Fibroblast of villous mesenchyme (primary cell): ENCODE results near the gene WFS1. TPM values are rescaled to one million over a fixed set of nuclear protein-coding genes. Genes with fewer than 3 reads are reported as not detected.

ENCODE experiments used
- DNase-seq: peaks from one replicate; pipeline ENCODE4 v3.0.0-alpha.2; 2010; ENCODE audit warnings: low read depth
- H3K4me3 ChIP-seq: 2 replicates; pipeline ENCODE4 v1.5.1; 2011; ENCODE audit warnings: low read depth, mild to moderate bottlenecking, low read length
- CTCF ChIP-seq: IDR thresholded peaks from 2 replicates; pipeline ENCODE4 v1.5.1; 2012; ENCODE audit warnings: low read depth, mild to moderate bottlenecking, low read length; ENCODE audit not compliant: insufficient read depth
- total RNA-seq: library from RNA; depleted of rRNA; stranded (reverse); fragments of >200 nt; gene quantifications from 2 replicates; pipeline ENCODE4 v1.2.3, GENCODE V29; 2012

The WFS1 gene
- total RNA-seq, 1 donor, result 42.3 TPM

- no peak overlapping the region for H3K4me3 ChIP-seq
- TF ChIP-seq CTCF, result no peak
- no peak for DNase-seq
Observed at GRCh38 chr4:6338951-6339817, 69.5 kb downstream of the WFS1 start.

GRCh38 chr4:6339818-6340445, 70.3 kb downstream of the WFS1 start:
- TF ChIP-seq CTCF, result no peak
- DNase-seq, result no peak
- no peak overlapping the region for H3K4me3 ChIP-seq

DNA sequence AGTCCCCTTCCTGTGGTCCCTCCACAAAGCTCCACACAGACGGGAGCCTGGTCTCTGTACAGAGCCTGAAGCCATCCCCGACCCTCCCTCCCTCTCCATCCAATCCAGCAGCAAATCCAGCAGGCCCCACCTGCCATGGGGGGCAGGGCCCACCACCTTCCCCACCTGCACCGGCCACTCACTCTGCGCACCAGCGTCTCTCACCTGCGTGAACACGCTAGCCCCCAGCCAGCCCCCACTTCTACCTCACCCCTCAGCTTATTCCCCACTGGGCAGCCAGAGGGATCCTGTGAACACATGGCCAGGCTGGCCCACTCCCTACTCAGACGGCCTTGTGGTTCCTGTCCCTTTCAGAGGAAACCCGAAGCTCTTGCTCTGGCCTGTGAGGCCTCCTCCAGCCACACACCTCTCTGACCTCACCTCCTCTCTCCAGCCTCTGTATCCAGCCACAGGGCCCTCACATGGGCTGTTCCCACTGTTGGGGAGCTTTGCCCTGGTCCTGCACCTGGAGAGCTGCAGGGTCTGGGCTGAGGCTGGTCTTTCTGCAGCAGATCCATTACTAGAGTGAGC, 70.9 kb downstream of the WFS1 start:
- no peak for TF ChIP-seq CTCF
- no peak overlapping the region for H3K4me3 ChIP-seq
- no peak for DNase-seq

GRCh38 chr4:6341696-6342095, 72.0 kb downstream of the WFS1 start:
- DNase-seq, result no peak
- no peak for TF ChIP-seq CTCF
- H3K4me3 ChIP-seq, result no peak overlapping the region

GRCh38 chr4:6342530-6343293, 73.1 kb downstream of the WFS1 start:
- no peak for TF ChIP-seq CTCF
- H3K4me3 ChIP-seq, result no peak overlapping the region
- no peak for DNase-seq

GRCh38 chr4:6343939-6344408, 74.3 kb downstream of the WFS1 start:
- TF ChIP-seq CTCF, result no peak
- no peak overlapping the region for H3K4me3 ChIP-seq
- DNase-seq, result no peak
